ENCODE measurements around the gene SVEP1. TPM values are rescaled to one million over a fixed set of nuclear protein-coding genes. Genes with fewer than 3 reads are reported as not detected.

SVEP1 gene
- total and polyA plus RNA-seq, 2 experiments from 2014 or later: 5.3 to 14.6 TPM

- TF ChIP-seq EZH2phosphoT487 (IDR thresholded peaks at IDR 0.05; ENCODE audit: low read depth, severe bottlenecking, unreplicated experiment) (no peak), EZH2 (IDR thresholded peaks at IDR 0.05; ENCODE audit: borderline replicate concordance) (no peak)
- TF ChIP-seq, protein P1, sequence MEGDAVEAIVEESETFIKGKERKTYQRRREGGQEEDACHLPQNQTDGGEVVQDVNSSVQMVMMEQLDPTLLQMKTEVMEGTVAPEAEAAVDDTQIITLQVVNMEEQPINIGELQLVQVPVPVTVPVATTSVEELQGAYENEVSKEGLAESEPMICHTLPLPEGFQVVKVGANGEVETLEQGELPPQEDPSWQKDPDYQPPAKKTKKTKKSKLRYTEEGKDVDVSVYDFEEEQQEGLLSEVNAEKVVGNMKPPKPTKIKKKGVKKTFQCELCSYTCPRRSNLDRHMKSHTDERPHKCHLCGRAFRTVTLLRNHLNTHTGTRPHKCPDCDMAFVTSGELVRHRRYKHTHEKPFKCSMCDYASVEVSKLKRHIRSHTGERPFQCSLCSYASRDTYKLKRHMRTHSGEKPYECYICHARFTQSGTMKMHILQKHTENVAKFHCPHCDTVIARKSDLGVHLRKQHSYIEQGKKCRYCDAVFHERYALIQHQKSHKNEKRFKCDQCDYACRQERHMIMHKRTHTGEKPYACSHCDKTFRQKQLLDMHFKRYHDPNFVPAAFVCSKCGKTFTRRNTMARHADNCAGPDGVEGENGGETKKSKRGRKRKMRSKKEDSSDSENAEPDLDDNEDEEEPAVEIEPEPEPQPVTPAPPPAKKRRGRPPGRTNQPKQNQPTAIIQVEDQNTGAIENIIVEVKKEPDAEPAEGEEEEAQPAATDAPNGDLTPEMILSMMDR (IDR thresholded peaks at IDR 0.05; ENCODE audit: poor library complexity): no peak
- H4K20me1 ChIP-seq (ENCODE audit: insufficient read depth, poor library complexity, severe bottlenecking): no peaks in the 10 kb centered on the region
- H2AFZ ChIP-seq: no peak overlapping the region
- no peaks in the 10 kb centered on the region for H3K27me3 ChIP-seq
- no peak for DNase-seq (ENCODE audit: low spot score)
- no peak overlapping the region for H3K4me2 ChIP-seq
- H3K4me3 ChIP-seq: no peak overlapping the region
- no peaks in the 10 kb centered on the region for H3K36me3 ChIP-seq (replicated peaks; ENCODE audit: insufficient read depth, low read depth)
- H3K4me1 ChIP-seq (ENCODE audit: insufficient read depth): no peaks in the 10 kb centered on the region
- 74% methylated on average over 3 of the region's 3 CpGs for WGBS (ENCODE audit: low lambda C conversion rate, missing lambda C conversion rate)
- H3K27ac ChIP-seq: no peak overlapping the region
- no peaks in the 10 kb centered on the region for H3K79me2 ChIP-seq
- no peaks in the 10 kb centered on the region for H3K9me3 ChIP-seq (ENCODE audit: low read depth)
- no peaks in the 10 kb centered on the region for H3K9me2 ChIP-seq (replicated peaks; ENCODE audit: insufficient read depth)
Measured at GRCh38 chr9:110512817-110513216, 66.7 kb downstream of the SVEP1 start.

- Histone ChIP-seq H3K27me3 (no peaks in the 10 kb centered on the region), H3K36me3 (replicated peaks; ENCODE audit: insufficient read depth, low read depth) (no peaks in the 10 kb centered on the region), H3K4me2 (no peak overlapping the region), H3K4me3 (no peak overlapping the region), H3K4me1 (ENCODE audit: insufficient read depth) (no peaks in the 10 kb centered on the region), H3K79me2 (no peaks in the 10 kb centered on the region), H4K20me1 (ENCODE audit: insufficient read depth, poor library complexity, severe bottlenecking) (no peaks in the 10 kb centered on the region), H3K27ac (no peak overlapping the region), H3K9me3 (ENCODE audit: low read depth) (no peaks in the 10 kb centered on the region), H3K9me2 (replicated peaks; ENCODE audit: insufficient read depth) (no peaks in the 10 kb centered on the region), H2AFZ (no peak overlapping the region)
- DNase-seq (ENCODE audit: low spot score): no peak
- TF ChIP-seq EZH2 (IDR thresholded peaks at IDR 0.05; ENCODE audit: borderline replicate concordance) (no peak), EZH2phosphoT487 (IDR thresholded peaks at IDR 0.05; ENCODE audit: low read depth, severe bottlenecking, unreplicated experiment) (no peak)
- TF ChIP-seq, protein P1 (IDR thresholded peaks at IDR 0.05; ENCODE audit: poor library complexity): no peak
- whole genome bisulfite sequencing (ENCODE audit: low lambda C conversion rate, missing lambda C conversion rate): 88% methylated on average over 1 of the region's 1 CpG
Measured at GRCh38 chr9:110509792-110510191, 69.7 kb downstream of the SVEP1 start.

- H3K9me3 ChIP-seq (ENCODE audit: low read depth): no peaks in the 10 kb centered on the region
- H3K4me3 ChIP-seq: no peak overlapping the region
- H3K27ac ChIP-seq: no peak overlapping the region
- no peak overlapping the region for H3K4me2 ChIP-seq
- H3K27me3 ChIP-seq: no peaks in the 10 kb centered on the region
- H3K4me1 ChIP-seq (ENCODE audit: insufficient read depth): no peaks in the 10 kb centered on the region
- no peak for TF ChIP-seq EZH2phosphoT487 (IDR thresholded peaks at IDR 0.05; ENCODE audit: low read depth, severe bottlenecking, unreplicated experiment)
- TF ChIP-seq, protein P1 (IDR thresholded peaks at IDR 0.05; ENCODE audit: poor library complexity): no peak
- no peak for TF ChIP-seq EZH2 (IDR thresholded peaks at IDR 0.05; ENCODE audit: borderline replicate concordance)
- H3K79me2 ChIP-seq: no peaks in the 10 kb centered on the region
- H3K36me3 ChIP-seq (replicated peaks; ENCODE audit: insufficient read depth, low read depth): no peaks in the 10 kb centered on the region
- 89% methylated on average over 3 of the region's 3 CpGs for WGBS (ENCODE audit: low lambda C conversion rate, missing lambda C conversion rate)
- no peaks in the 10 kb centered on the region for H4K20me1 ChIP-seq (ENCODE audit: insufficient read depth, poor library complexity, severe bottlenecking)
- H2AFZ ChIP-seq: no peak overlapping the region
- no peak for DNase-seq (ENCODE audit: low spot score)
- H3K9me2 ChIP-seq (replicated peaks; ENCODE audit: insufficient read depth): no peaks in the 10 kb centered on the region
Measured at GRCh38 chr9:110502842-110503241, 76.7 kb downstream of the SVEP1 start.

DNA sequence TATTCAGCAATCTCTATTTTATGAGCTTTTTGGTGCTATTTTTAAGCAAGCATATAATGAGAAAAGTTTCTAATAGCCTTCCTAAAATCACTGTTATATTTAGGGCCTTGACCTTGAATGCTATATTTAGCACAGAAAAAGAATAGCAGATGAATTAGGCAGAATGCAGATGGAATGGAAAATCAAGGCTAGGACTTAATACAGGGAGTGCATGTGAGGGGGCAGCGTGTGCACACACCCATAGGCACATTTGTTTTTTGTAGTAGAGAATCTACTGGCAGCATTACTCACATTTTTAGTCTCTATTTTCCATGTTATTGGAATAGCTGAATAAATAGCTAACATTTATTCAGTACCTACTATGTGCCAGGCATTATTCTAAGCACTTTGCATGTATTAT, 79.9 kb downstream of the SVEP1 start:
- no peak for DNase-seq (ENCODE audit: low spot score)
- no peaks in the 10 kb centered on the region for H3K9me3 ChIP-seq (ENCODE audit: low read depth)
- no peak for TF ChIP-seq EZH2phosphoT487 (IDR thresholded peaks at IDR 0.05; ENCODE audit: low read depth, severe bottlenecking, unreplicated experiment)
- no peak for TF ChIP-seq EZH2 (IDR thresholded peaks at IDR 0.05; ENCODE audit: borderline replicate concordance)
- TF ChIP-seq, protein P1 (IDR thresholded peaks at IDR 0.05; ENCODE audit: poor library complexity): no peak
- H2AFZ ChIP-seq: no peak overlapping the region
- 100% methylated on average over 1 of the region's 1 CpG for WGBS (ENCODE audit: low lambda C conversion rate, missing lambda C conversion rate)
- H3K4me2 ChIP-seq: no peak overlapping the region
- no peaks in the 10 kb centered on the region for H4K20me1 ChIP-seq (ENCODE audit: insufficient read depth, poor library complexity, severe bottlenecking)
- H3K4me3 ChIP-seq: no peak overlapping the region
- no peaks in the 10 kb centered on the region for H3K4me1 ChIP-seq (ENCODE audit: insufficient read depth)
- H3K9me2 ChIP-seq (replicated peaks; ENCODE audit: insufficient read depth): no peaks in the 10 kb centered on the region
- H3K27me3 ChIP-seq: no peaks in the 10 kb centered on the region
- H3K36me3 ChIP-seq (replicated peaks; ENCODE audit: insufficient read depth, low read depth): no peaks in the 10 kb centered on the region
- H3K27ac ChIP-seq: no peak overlapping the region
- H3K79me2 ChIP-seq: no peaks in the 10 kb centered on the region

Measured in hepatocyte (in vitro differentiated cells).